ENCODE results near the gene DEUP1.

DEUP1 gene

DNA sequence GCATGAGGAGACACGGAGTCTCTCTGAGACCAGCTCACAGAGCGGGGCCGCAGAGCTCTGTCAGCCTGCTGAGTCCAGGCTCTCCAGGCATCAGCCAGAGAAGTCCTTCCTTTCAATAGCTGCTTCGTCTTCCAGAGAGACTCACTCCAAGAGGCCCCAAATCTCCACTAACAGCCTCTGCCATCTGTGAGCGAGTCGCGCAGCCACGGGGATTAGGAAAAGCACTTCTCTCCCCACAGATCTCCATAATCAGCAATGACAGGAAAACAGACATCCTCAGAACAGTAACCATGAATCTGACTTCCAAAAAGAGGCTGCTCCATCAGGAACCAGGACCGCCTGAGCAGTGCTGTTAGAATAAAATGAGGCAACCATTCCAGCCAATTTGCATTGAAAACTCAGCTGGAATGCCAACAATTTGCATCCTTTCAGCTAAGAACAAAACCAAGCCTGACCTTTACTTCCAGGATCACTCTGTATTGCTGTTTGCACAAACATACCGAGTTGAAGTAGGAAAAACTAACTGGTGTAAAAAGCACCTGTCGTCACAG lies 147.2 kb downstream of the DEUP1 start:
- no peak for DNase-seq (ENCODE audit: low read depth in 2 of 2)

DNA sequence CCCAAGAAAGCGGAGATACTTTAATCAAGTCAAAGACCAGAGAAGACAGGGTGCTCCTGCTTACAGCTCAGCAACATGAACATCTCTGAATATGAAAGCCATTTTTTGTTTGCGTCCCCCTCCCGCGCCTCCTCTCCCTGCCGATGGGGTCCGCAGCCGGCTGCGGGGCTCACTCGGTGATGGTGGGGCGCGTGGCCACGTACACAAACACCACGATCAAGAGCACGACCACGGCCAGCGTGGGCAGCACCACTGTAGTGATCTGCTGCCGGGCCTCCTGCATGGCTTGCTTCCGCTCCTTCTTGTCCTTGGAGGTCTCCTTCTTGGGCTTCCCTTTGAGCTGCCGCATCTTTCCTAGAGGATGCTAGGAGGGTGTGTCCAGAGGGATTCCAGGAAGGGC lies 148.3 kb downstream of the DEUP1 start:
- DNase-seq (ENCODE audit: low read depth in 2 of 2): no peak

DNA sequence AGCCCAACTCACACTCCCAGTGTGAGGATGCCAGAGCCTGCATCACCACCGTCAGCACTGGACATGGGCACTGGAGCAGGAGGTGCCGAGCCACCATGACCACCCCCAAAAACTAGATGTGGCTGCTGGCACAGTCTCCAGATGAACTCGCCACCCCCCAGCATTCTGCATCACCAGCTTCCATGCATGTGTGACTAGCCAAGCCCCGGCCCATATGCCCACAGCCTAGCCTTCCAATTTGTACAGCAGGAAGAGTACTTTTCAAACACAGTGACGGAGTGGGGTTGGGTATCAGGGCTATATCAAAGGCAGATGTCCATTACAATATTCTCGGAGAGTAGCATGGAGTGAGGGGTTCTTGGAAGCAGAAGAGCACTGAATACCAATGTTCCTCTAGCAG lies 149.7 kb downstream of the DEUP1 start:
- DNase-seq (ENCODE audit: low read depth in 2 of 2): no peak

DNA sequence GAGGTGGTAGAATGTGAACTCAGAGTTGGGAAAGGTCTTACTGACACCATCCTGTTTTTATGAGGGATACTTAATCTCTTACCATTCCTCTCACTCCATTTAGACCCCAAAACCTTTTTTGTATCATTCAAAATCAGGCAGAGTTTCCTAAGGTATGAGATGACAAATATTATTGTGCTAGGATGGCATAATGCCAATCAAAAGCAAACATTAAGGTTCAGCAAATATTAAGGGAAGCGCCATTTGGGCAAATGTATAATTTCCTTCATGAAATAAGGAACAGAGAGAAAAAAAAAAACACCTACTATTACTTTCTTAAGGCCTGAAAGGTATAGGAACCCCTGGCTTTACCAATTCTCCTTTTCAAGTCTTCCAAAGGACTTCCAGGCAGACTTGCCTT lies 150.2 kb downstream of the DEUP1 start:
- DNase-seq (ENCODE audit: low read depth in 2 of 2): no peak

DNA sequence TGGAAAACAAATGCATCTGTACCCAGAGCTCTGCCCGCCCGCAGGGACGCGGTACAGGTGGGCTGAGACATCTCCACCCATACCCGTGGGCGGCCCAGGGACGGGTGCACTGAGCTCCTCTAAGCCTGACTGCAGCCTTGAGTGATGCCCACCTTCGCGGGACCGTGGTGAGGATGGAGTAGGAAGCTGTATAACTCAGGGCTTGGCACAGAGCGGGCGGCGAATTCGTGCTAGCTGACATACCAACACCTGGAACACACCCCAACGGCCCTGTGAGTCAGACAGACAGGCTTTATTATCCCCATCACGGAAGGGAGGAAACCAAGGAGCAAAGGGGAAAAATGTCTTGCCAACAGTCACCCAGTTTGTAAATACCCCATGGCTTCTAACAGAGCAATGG lies 150.7 kb downstream of the DEUP1 start:
- no peak for DNase-seq (ENCODE audit: low read depth in 2 of 2)

DNA sequence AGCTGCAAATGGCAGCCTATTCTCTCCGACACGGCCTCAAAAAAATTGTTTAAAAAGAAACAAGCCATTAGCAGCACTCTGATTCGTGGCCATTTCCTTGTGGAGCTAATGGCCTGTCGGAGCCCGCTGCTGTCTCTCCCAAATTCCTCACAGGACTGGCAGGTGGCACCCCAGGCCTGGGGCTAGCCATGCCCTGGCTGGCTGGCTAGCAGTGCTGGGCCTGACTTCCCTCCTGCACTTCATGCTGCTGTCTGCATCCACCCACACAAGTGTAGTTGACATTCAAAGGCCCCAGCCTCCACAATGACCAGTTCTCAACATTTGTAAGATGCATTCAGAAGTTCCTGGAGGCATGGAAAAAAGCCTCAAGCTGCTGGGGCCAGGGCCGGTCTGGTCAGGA lies 151.2 kb downstream of the DEUP1 start:
- no peak for DNase-seq (ENCODE audit: low read depth in 2 of 2)

DNA sequence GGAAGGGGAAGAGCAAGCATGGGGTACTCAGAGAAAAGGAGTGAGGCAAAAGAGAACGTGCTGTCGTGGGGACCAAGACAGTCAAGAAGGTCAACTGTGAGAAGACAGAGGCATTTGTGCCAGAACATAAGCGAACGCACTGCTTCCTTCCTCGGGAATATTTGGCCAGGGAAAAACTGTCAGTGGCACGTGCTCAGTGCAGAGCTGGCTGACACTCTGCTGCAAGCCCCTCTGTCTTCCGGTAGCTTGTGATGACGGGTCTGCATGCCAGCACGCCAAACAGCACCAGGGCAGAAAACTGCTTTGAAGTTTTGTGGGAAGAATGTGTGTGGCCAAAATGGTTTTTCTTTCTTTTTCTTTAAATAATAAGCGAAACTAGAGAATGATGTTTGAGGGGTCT lies 152.0 kb downstream of the DEUP1 start:
- no peak for DNase-seq (ENCODE audit: low read depth in 2 of 2)

DNA sequence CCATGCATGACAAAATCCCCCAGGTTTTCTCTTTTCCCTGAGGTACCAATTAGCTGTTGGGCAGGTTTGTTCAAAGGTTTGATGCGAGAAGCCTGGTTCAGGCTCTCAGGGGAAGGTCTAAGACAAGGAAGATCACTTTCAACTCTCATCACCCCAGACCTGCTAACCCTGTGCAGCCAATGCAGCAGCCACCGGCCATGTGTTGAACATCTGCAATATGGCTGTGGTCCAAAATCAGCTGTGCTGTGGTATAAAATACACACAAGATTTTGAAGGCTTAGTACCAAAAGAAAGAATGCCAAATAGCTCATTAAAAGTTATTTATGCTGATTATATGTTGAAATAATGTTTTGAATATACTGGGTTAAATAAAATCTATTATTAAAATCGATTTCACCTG lies 154.2 kb downstream of the DEUP1 start:
- no peak for DNase-seq (ENCODE audit: low read depth in 2 of 2)

DNA sequence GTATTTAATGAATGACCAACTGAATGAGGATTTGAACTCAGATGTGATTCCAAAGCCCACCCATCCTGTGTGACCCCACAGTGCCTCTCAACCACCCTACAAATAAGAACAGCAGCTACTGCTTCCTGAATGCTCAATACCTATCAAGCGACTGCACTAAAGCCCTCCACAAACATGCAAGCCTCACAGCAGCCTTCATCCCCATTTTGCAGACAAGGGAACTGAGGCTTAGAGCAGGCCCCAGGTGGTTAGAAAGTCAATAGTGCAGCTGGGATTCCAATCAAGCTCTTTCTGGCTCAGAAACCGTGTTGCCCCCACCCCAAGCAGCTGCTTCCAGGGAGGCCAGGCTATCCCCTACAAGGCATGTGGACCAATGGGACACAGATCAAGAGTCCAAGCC lies 155.4 kb downstream of the DEUP1 start:
- DNase-seq (ENCODE audit: low read depth in 2 of 2): no peak

DNA sequence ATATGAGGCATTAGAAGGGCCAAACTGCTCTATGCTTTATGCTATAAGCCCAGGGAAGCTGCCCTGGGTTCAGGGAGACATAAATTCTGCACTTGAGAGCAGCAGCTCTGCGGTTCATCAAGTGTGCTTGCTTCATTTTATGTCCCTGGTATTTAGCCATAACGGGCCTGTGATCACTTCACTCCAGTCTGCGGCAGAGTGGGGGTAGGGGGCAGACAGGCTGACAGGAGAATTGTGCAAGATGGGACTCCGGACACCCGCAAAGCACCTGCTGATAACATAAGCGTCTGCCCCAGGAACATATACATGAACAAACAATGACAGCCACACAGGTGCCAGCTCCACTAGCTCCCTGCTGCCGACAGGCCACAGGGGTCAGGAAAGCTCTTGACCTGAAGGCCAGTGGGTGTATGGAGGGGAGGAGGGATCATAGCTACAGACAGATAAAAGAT lies 156.5 kb downstream of the DEUP1 start:
- no peak for DNase-seq (ENCODE audit: low read depth in 2 of 2)
